Vagina (tissue), 2 donors: Measurements from ENCODE around the gene C1QTNF4.

Experiments
- CTCF ChIP-seq, 3 experiments: fragments of 450-650 bp in 2 of 3; fragments of 200-600 bp in 1 of 3; sonication (generic) in 1 of 3; IDR thresholded peaks; one replicate each; pipeline ENCODE4 v1.5.1; 2017 to 2019; ENCODE audit warnings: antibody characterized with exemption in 3 of 3, mild to moderate bottlenecking in 2 of 3, moderate library complexity in 2 of 3
- POLR2AphosphoS5 ChIP-seq, 2 donors: sonication (generic); formaldehyde crosslinking; IDR thresholded peaks; one replicate each; pipeline ENCODE4 v1.9.0; 2017; ENCODE audit warnings: antibody characterized with exemption in 2 of 2, mild to moderate bottlenecking in 2 of 2, low read depth in 1 of 2; ENCODE audit not compliant: insufficient read depth in 1 of 2

- TF ChIP-seq CTCF (IDR thresholded peaks at IDR 0.05) = no peak
- TF ChIP-seq POLR2AphosphoS5 (IDR thresholded peaks at IDR 0.05; ENCODE audit: insufficient read depth in 1 of 2, low read depth in 1 of 2) = no peak
These were observed 9.1 kb upstream of the C1QTNF4 start for GRCh38 chr11:47603295-47603694.
